Left lung (tissue), 10 donors: ENCODE results near the gene RASD1. TPM values are rescaled to one million over a fixed set of nuclear protein-coding genes. Genes with fewer than 3 reads are reported as not detected.

ENCODE experiments used
- ATAC-seq: fragments of 200-7000 bp; cut with Tn5 transposase; one replicate; pipeline ENCODE4 v1.9.1; 2020; ENCODE audit warnings: moderate library complexity
- DNase-seq, 4 donors: peaks; one replicate each; pipeline ENCODE4 v3.0.0-alpha.2; 2013 to 2020
- H3K27ac ChIP-seq, 2 donors: fragments of 200-600 bp; sonication (generic) in 1 of 2; one replicate each; pipeline versions ENCODE4 v1.5.0 to v1.8.0; 2020 to 2021
- H3K27me3 ChIP-seq, 2 donors: fragments of 200-600 bp; sonication (generic) in 1 of 2; one replicate each; pipeline versions ENCODE4 v1.5.0 to v1.8.0; 2020 to 2021
- H3K36me3 ChIP-seq, 2 donors: fragments of 200-600 bp; sonication (generic) in 1 of 2; one replicate each; pipeline versions ENCODE4 v1.5.0 to v1.8.0; 2020 to 2021
- H3K4me1 ChIP-seq, 2 donors: fragments of 200-600 bp; one replicate each; pipeline ENCODE4 v1.8.0; 2021
- H3K4me3 ChIP-seq, 2 donors: fragments of 200-600 bp; sonication (generic) in 1 of 2; one replicate each; pipeline versions ENCODE4 v1.5.0 to v1.8.0; 2020 to 2021; ENCODE audit warnings: mild to moderate bottlenecking in 1 of 2
- H3K9me3 ChIP-seq, 2 donors: fragments of 200-600 bp; sonication (generic) in 1 of 2; one replicate each; pipeline versions ENCODE4 v1.5.0 to v1.8.0; 2020 to 2021
- intact Hi-C, 2 donors: fragments of 100-400 bp; cut with DNase I; formaldehyde crosslinking; loops; one replicate each; pipeline versions ENCODE4 v1.11.2 to v1.14.2; 2022
- polyA plus RNA-seq, 6 donors: library from polyadenylated mRNA; unstranded; fragments of 120-200 nt; gene quantifications; one replicate each; pipeline ENCODE4 v1.2.1, GENCODE V29; 2013; ENCODE audit not compliant: insufficient read length in 6 of 6
- total RNA-seq, 2 donors: library from RNA; stranded (reverse); fragmentation: NEBNext Ultra II Directional; extraction: Animal tissue kit (Norgen Biotek cat#: 25700); gene quantifications; one replicate each; pipeline ENCODE4 v1.2.1, GENCODE V29; 2021
- TF ChIP-seq, protein P1 (sequence below), 2 donors: fragments of 200-600 bp; sonication (generic) in 1 of 2; IDR thresholded peaks; one replicate each; pipeline versions ENCODE4 v1.5.0 to v1.8.0; 2021; ENCODE audit warnings: antibody characterized with exemption in 2 of 2
- donor health status: DM: no; HTN: yes; CAD: no.
- donor health status: DM: no; HTN: no; CAD: no.

The RASD1 gene
- total and polyA plus RNA-seq, 8 donors, result 1.4 to 14.2 (median 2.7) TPM

DNA sequence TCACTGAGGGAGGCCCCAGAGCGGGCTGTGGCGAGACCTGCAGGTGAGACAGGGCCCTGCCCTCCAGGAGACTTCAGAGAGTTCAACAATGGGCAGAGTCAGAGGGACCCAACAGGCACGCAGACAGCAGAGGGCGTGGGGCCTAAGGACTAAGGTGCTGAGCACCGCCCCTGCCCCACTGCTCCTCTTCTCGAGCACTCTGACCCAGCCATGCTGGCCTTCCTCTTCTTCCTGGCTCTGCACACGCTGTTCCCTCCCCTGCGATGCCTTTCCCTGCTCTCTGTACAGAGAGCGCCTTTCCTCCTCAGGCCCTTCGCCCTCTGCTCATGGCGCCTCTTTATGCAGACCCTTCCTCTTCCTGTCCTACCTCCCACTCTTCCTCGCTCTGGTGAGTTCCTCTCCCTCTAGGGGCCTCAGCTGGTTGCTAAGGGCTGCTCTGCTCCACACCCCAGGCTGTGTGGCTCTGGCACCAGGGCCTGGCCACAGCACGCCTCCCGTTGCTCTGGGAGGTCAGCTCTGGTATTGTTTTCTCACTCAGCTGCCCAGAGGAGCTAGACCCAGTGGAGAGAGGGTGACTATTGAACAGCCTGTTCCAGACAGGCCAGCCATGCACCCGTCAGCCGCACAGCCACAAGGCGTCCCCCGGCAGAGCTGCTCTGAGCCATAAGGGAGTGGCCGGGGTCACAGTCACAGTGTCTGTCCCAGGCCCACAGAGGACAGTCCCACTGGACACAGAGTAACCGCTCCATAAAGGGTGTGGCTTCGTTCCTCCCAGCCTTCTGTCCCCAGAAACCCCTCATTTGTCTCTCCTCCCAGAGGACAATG is 13.6 kb upstream of the RASD1 start:
- TF ChIP-seq, protein P1, sequence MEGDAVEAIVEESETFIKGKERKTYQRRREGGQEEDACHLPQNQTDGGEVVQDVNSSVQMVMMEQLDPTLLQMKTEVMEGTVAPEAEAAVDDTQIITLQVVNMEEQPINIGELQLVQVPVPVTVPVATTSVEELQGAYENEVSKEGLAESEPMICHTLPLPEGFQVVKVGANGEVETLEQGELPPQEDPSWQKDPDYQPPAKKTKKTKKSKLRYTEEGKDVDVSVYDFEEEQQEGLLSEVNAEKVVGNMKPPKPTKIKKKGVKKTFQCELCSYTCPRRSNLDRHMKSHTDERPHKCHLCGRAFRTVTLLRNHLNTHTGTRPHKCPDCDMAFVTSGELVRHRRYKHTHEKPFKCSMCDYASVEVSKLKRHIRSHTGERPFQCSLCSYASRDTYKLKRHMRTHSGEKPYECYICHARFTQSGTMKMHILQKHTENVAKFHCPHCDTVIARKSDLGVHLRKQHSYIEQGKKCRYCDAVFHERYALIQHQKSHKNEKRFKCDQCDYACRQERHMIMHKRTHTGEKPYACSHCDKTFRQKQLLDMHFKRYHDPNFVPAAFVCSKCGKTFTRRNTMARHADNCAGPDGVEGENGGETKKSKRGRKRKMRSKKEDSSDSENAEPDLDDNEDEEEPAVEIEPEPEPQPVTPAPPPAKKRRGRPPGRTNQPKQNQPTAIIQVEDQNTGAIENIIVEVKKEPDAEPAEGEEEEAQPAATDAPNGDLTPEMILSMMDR (IDR thresholded peaks at IDR 0.05), result no peak
- no peak for ATAC-seq
- Histone ChIP-seq H3K36me3 (no peaks in the 10 kb centered on the region), H3K4me3 (no peak overlapping the region), H3K27me3 (no peaks in the 10 kb centered on the region), H3K27ac (no peak overlapping the region), H3K4me1 (no peaks in the 10 kb centered on the region), H3K9me3 (no peaks in the 10 kb centered on the region)
- peak in 1 of 4 donors; percentile 43 for DNase-seq
- intact Hi-C loops, result loop anchor here in 1 of 2 donors (10.0 kb wide), 1 partner anchor 75 kb away; no protein-coding TSS in a partner anchor

DNA sequence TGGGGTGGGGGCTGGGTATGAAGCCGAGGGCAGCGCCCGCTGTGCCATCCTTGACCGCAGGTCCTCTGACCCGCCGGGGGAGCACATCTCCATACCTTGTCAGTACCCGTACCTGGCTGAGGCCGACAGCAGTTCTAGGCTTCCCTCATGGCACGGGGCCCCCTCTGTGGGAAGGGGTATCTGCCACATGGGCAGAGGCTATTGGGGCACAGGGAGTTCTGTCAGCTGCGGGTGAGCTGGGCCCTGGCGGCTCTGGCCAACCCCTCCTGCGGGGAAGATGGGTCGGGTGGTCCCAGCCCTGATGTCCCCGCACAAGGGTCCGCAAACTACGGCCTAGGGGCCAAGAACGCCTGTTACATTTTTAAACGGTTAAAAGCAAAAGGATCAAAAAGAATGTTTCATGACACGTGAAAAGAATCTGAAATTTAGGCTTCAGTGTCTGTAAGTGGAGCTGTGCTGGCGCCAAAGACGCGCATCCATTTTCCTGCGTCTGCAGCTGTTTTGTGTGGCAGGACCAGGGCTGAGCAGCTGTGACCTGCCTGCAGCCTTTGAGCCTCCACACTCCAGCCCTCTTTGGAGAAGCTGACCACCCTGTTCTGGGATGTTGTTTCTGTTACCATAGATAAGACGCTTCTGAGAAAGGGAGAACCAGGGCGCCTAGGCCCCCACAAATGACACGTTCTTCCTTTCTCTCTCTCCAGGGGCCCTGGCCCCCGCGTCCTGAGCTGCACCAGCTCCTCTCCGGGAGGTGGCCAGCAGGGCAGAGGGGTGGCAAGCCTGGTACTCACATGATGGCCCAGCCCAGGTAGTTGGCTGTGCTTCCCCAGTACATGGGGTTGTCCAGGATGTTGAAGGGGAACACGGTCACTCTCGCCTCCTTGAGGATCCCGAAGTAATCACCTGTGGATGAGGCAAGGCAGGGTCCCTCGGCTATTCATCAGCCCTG is 12.7 kb upstream of the RASD1 start:
- TF ChIP-seq, protein P1 (IDR thresholded peaks at IDR 0.05), result no peak
- no peak overlapping the region for H3K4me3 ChIP-seq
- H3K27ac ChIP-seq, result no peak overlapping the region
- intact Hi-C loops, result loop anchor here in 1 of 2 donors (10.0 kb wide), 1 partner anchor 76 kb away; no protein-coding TSS in a partner anchor
- no peaks in the 10 kb centered on the region for H3K36me3 ChIP-seq
- DNase-seq (peak in 1 of 4 donors; percentile 58), ATAC-seq (no peak)
- H3K9me3 ChIP-seq, result no peaks in the 10 kb centered on the region
- no peaks in the 10 kb centered on the region for H3K4me1 ChIP-seq
- no peaks in the 10 kb centered on the region for H3K27me3 ChIP-seq

DNA sequence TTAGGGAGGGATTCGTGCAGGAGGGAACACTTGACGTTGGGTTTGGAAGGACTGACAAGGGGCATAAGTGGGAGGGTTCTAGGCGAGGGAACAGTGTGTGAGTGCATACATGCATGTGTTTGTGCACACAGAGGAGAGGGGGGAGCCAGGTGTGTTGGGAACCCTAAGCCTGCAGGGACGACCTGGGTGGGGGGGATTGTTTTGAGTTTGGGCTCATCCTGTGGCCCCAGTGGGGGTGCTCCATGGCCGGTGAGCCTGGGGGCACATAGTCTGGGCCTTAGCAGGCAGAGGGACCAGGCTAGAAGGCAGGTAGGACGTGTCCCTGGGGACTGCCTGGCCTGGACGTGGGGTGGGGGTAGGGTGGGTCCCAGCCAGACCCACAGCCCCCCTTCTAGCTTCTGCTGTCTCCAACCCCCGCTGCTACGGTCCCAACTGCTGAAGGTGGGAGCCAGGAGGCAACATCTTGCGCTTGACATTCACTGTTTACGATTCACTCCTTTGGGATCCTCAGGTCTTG is 11.9 kb upstream of the RASD1 start:
- ATAC-seq (no peak), DNase-seq (peak in 1 of 4 donors; percentile 41)
- H3K27ac ChIP-seq, result no peak overlapping the region
- no peaks in the 10 kb centered on the region for H3K36me3 ChIP-seq
- H3K4me1 ChIP-seq, result no peaks in the 10 kb centered on the region
- TF ChIP-seq, protein P1 (IDR thresholded peaks at IDR 0.05), result no peak
- no peaks in the 10 kb centered on the region for H3K9me3 ChIP-seq
- intact Hi-C loops, result loop anchor here in 1 of 2 donors (10.0 kb wide), 1 partner anchor 77 kb away; no protein-coding TSS in a partner anchor
- H3K4me3 ChIP-seq, result no peak overlapping the region
- H3K27me3 ChIP-seq, result no peaks in the 10 kb centered on the region

- intact Hi-C loops, result loop anchor here in 1 of 2 donors (10.0 kb wide), 1 partner anchor 77 kb away; no protein-coding TSS in a partner anchor
- no peak overlapping the region for H3K4me3 ChIP-seq
- H3K27ac ChIP-seq, result peak overlapping the region in 1 of 2 donors; percentile 61
- no peaks in the 10 kb centered on the region for H3K36me3 ChIP-seq
- ATAC-seq, result no peak
- H3K27me3 ChIP-seq, result no peaks in the 10 kb centered on the region
- TF ChIP-seq, protein P1 (IDR thresholded peaks at IDR 0.05), result no peak
- DNase-seq, result peak in 1 of 4 donors; percentile 69
- H3K9me3 ChIP-seq, result no peaks in the 10 kb centered on the region
- H3K4me1 ChIP-seq, result no peaks in the 10 kb centered on the region
Observed at GRCh38 chr17:17507465-17508011, 11.3 kb upstream of the RASD1 start.
